ENCODE measurements around the gene GRPEL2. TPM values are rescaled to one million over a fixed set of nuclear protein-coding genes. Genes with fewer than 3 reads are reported as not detected.

GRPEL2 gene
- total RNA-seq, 1 experiment from 2014 or later: 47.3 TPM

DNA sequence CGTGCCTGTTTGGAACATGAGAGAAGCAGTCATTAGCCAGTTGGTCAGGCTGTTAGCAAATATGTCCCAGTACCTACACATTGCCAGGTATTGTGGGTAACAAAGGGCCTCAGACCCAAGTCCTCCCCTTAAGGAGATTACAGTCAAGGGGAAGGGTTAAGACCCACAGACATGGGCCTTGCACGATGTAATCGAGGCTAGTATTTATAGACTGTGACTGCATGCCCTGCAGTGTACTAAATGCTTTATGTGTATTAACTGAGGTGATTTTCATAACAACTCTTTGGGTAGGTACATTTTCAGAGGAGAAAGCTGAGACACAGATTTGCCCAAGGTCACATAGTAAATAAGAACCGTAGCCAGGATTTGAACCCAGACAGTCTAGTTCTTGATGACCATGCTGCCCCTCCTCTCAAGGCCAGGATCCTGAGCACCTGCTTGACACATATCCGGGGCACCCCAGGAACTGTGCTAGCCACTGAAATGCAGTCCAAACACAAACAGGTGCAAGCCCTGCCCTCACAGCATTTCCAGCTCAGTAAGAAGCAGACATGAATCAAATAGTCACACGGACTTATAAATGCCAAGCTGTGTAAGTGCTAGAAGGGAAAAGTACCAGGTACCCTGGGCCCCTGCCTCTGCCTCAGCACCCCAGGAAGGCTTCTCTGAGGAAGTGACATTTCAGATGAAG lies 32.0 kb upstream of the GRPEL2 start:
- Histone ChIP-seq H3T11ph (ENCODE audit: low read length) (no peak overlapping the region), H2BK120ac (ENCODE audit: low read depth, low read length, poor library complexity, severe bottlenecking) (no peak overlapping the region)

More for the DNA sequence above, 32.0 kb upstream of the GRPEL2 start:
- no peak for TF ChIP-seq CTCF (conservative IDR thresholded peaks at IDR 0.05)
- Histone ChIP-seq H4K20me1 (ENCODE audit: control insufficient read depth, insufficient read depth, insufficient read length) (no peaks in the 10 kb centered on the region), H4K91ac (ENCODE audit: insufficient read length, low read depth, low read length) (no peak overlapping the region), H3K56ac (ENCODE audit: insufficient read length, low read depth, low read length) (no peak overlapping the region), H2BK20ac (ENCODE audit: low read depth, low read length, poor library complexity, severe bottlenecking) (no peak overlapping the region), H3K14ac (ENCODE audit: insufficient read depth, low read length) (no peak overlapping the region), H2BK5ac (ENCODE audit: insufficient read length, low read length) (no peak overlapping the region), H3K9ac (ENCODE audit: extremely low read depth, insufficient read length, low read length) (no peak overlapping the region), H3K27ac (ENCODE audit: insufficient read length, low read depth, low read length) (no peak overlapping the region), H4K8ac (replicated peaks; ENCODE audit: insufficient read length, low read depth, low read length) (no peak overlapping the region), H3K23me2 (ENCODE audit: insufficient read length, low read depth, low read length, poor library complexity, severe bottlenecking) (peaks cover 3% of the 10 kb centered on the region), H2BK12ac (ENCODE audit: insufficient read length, low read depth, low read length) (no peak overlapping the region), H2AFZ (ENCODE audit: low read length) (no peak overlapping the region), H4K5ac (ENCODE audit: insufficient read length, low read depth, low read length) (no peak overlapping the region), H3K4me2 (ENCODE audit: insufficient read depth, insufficient read length, low read length) (no peak overlapping the region), H3K79me2 (ENCODE audit: insufficient read depth, low read length) (no peaks in the 10 kb centered on the region), H2BK15ac (ENCODE audit: low read depth, low read length) (no peak overlapping the region), H3K23ac (ENCODE audit: insufficient read length, low read depth, low read length) (no peak overlapping the region), H3K27me3 (ENCODE audit: insufficient read depth, low read length) (no peaks in the 10 kb centered on the region), H3K79me1 (ENCODE audit: insufficient read depth, low read depth, low read length, poor library complexity, severe bottlenecking) (no peaks in the 10 kb centered on the region), H3K9me3 (ENCODE audit: control insufficient read depth, low read depth, low read length) (no peaks in the 10 kb centered on the region), H2AK5ac (ENCODE audit: insufficient read length, low read length) (no peak overlapping the region), H3K18ac (ENCODE audit: insufficient read length, low read depth, low read length) (no peak overlapping the region), H3K4me1 (ENCODE audit: insufficient read depth, low read length) (no peaks in the 10 kb centered on the region), H3K4ac (ENCODE audit: low read depth, low read length) (no peak overlapping the region)
- Mint-ChIP-seq H3K9me3 (no peaks in the 10 kb centered on the region), H3K36me3 (ENCODE audit: insufficient read depth in 1 of 3, low read depth in 3 of 3) (no peaks in the 10 kb centered on the region), H3K4me1 (peaks cover 10 to 16% of the 10 kb centered on the region in 2 experiments), H3K27ac (no peak overlapping the region), H3K27me3 (ENCODE audit: low read depth) (no peaks in the 10 kb centered on the region; the same call in none of the 2 replicates), H3K4me3 (no peak overlapping the region)
- WGBS (ENCODE audit: extremely low coverage, insufficient read length, low lambda C conversion rate): no CpG with 5 or more reads among the region's 6 CpGs
- no peak for DNase-seq

Data from H9 (cell line).